ENCODE data around the gene SHKBP1. TPM values are rescaled to one million over a fixed set of nuclear protein-coding genes. Genes with fewer than 3 reads are reported as not detected.

The SHKBP1 gene
- total and polyA plus RNA-seq, 2 of the 8 experiments (the other 6 are each of a cell fraction or from before 2014, with no cell fraction given): 74.6 to 98.8 TPM

DNA sequence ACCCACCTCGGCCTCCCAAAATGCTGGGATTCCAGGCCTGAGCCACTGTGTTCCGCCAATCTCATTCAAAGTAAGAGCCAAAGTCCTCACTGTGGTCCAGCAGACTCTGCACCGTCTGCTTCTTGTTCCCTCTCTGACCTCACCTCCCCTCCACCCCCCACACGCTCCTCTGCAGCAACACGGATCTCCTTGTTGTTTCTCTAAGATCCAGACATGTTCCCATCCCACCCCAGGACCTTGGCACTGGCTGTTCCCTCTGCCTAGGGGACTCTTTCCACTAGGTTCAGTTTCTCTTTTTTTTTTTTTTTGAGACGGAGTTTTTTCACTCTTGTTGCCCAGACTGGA is 62.9 kb downstream of the SHKBP1 start (continued):
- no peak for TF ChIP-seq CHD7 (IDR thresholded peaks at IDR 0.05; ENCODE audit: insufficient replicate concordance, low read length)
- TF ChIP-seq BRCA1 (IDR thresholded peaks at IDR 0.05; ENCODE audit: low read depth, low read length): no peak
- TF ChIP-seq CHD2 (IDR thresholded peaks at IDR 0.05; ENCODE audit: low read length): no peak
